Neural cell (in vitro differentiated cells): Measurements from ENCODE around the gene HDGFL2.

ENCODE experiments used
- CTCF ChIP-seq: fragments of 450-650 bp; IDR thresholded peaks from 2 replicates; pipeline ENCODE4 v1.5.1; 2014; ENCODE audit warnings: antibody characterized with exemption, mild to moderate bottlenecking, moderate library complexity; ENCODE audit not compliant: poor library complexity, severe bottlenecking
- EP300 ChIP-seq: fragments of 450-650 bp; conservative IDR thresholded peaks from 2 replicates; pipeline ENCODE4 v1.6.1; 2014; ENCODE audit warnings: antibody characterized with exemption, mild to moderate bottlenecking, moderate library complexity; ENCODE audit not compliant: poor library complexity, severe bottlenecking
- TF ChIP-seq, protein P1 (sequence below): IDR thresholded peaks from 2 replicates; pipeline ENCODE4 v1.6.1; 2012; ENCODE audit warnings: borderline replicate concordance

DNA sequence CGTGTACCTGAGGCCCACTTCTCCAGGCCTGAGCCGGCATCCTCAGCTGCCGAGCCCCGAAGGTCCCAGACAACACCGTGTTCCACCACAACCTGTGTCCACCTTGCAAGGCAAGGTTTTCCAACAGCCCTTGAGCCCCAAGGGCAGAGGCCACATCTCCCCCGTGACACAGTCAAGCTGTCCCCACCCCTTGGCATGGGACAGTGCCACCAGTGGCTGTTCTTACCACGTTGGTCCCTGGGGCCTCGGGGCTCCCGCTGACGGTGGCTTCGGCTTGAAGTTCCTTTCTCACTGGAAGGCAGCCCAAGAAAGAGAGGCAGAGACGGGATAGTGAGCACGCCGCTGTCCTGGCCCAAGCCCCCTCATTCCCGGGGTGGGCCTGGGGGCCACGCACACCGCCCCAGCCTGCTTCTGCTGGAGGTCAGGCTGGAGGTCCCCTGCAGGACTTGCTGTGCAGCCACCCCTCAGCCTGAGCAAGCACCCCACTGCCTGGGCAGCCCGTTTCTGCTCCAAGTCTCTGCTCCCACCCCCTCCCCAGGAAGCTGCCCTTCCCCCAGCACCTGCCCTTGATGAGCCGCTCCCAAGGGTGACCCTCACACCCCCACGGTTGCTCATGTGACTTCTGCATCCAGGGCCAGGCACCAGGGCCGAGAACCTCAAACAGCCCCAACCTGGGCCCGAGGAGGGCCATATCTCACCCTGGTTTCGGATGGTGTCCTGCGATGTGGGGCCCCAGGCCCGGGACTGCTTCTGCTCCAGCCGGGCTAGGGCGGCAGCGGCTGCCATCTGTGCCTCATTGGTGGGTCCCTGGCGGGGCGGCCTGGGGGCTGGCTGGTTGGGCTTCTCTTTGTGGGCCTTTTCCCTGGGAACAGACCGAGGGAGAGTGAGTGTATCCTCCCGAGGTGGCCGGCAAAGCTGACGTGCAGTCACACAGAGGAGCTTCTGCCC, 18.6 kb upstream of the HDGFL2 start:
- TF ChIP-seq CTCF (no peak), EP300 (no peak)
- TF ChIP-seq, protein P1, sequence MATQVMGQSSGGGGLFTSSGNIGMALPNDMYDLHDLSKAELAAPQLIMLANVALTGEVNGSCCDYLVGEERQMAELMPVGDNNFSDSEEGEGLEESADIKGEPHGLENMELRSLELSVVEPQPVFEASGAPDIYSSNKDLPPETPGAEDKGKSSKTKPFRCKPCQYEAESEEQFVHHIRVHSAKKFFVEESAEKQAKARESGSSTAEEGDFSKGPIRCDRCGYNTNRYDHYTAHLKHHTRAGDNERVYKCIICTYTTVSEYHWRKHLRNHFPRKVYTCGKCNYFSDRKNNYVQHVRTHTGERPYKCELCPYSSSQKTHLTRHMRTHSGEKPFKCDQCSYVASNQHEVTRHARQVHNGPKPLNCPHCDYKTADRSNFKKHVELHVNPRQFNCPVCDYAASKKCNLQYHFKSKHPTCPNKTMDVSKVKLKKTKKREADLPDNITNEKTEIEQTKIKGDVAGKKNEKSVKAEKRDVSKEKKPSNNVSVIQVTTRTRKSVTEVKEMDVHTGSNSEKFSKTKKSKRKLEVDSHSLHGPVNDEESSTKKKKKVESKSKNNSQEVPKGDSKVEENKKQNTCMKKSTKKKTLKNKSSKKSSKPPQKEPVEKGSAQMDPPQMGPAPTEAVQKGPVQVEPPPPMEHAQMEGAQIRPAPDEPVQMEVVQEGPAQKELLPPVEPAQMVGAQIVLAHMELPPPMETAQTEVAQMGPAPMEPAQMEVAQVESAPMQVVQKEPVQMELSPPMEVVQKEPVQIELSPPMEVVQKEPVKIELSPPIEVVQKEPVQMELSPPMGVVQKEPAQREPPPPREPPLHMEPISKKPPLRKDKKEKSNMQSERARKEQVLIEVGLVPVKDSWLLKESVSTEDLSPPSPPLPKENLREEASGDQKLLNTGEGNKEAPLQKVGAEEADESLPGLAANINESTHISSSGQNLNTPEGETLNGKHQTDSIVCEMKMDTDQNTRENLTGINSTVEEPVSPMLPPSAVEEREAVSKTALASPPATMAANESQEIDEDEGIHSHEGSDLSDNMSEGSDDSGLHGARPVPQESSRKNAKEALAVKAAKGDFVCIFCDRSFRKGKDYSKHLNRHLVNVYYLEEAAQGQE = no peak
